Ishikawa (cell line): Measurements from ENCODE around the gene PIWIL4.

ENCODE experiments used
- CEBPB ChIP-seq: IDR thresholded peaks from 2 replicates; pipeline ENCODE4 v1.6.1; 2012
- EGR1 ChIP-seq: IDR thresholded peaks from 2 replicates; pipeline ENCODE4 v1.6.1; 2012
- EP300 ChIP-seq: IDR thresholded peaks from 2 replicates; pipeline ENCODE4 v1.6.1; 2012; ENCODE audit warnings: borderline replicate concordance
- FOXM1 ChIP-seq: IDR thresholded peaks from 2 replicates; pipeline ENCODE4 v1.6.1; 2012; ENCODE audit warnings: low read depth, borderline replicate concordance
- MAX ChIP-seq: IDR thresholded peaks from 2 replicates; pipeline ENCODE4 v1.6.1; 2012
- NFIC ChIP-seq: IDR thresholded peaks from 2 replicates; pipeline ENCODE4 v1.6.1; 2012
- RAD21 ChIP-seq: IDR thresholded peaks from 2 replicates; pipeline ENCODE4 v1.6.1; 2012; ENCODE audit warnings: low read depth
- REST ChIP-seq: IDR thresholded peaks from 2 replicates; pipeline ENCODE4 v1.6.1; 2012; ENCODE audit warnings: low read depth, mild to moderate bottlenecking
- TAF1 ChIP-seq: IDR thresholded peaks from 2 replicates; pipeline ENCODE4 v1.6.1; 2012; ENCODE audit warnings: low read depth, mild to moderate bottlenecking
- TCF12 ChIP-seq: IDR thresholded peaks from 2 replicates; pipeline ENCODE4 v1.6.1; 2012; ENCODE audit warnings: low read depth
- YY1 ChIP-seq: IDR thresholded peaks from 2 replicates; pipeline ENCODE4 v1.6.1; 2012; ENCODE audit warnings: low read depth
- ZBTB7A ChIP-seq: IDR thresholded peaks from 2 replicates; pipeline ENCODE4 v1.6.1; 2012; ENCODE audit warnings: low read depth

DNA sequence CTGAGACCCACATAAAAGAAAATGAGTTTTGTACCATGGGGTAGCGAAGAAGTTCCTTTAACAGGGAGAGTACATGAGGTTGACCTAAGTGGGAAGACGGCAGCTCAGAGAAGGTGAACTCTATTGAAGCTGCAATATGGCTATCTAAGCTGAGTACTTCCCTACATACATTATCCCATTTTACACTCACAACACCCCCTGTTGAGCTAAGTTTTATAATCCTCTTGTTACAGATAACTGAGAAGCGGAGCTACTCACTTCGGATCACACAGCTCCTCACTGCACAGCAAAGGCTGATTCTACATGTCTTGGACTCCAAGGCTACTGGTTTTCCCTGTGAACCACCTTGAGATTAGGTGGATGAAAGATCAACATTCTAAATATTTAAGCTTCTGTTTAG is 8.2 kb upstream of the PIWIL4 start:
- TF ChIP-seq EP300 (no peak), TAF1 (no peak), CEBPB (no peak), REST (no peak), NFIC (no peak), EGR1 (no peak), RAD21 (no peak), MAX (no peak), FOXM1 (no peak), TCF12 (no peak), YY1 (no peak), ZBTB7A (no peak)
